Transverse colon (tissue), 4 donors: ENCODE measurements around the gene OR10P1. TPM values are rescaled to one million over a fixed set of nuclear protein-coding genes. Genes with fewer than 3 reads are reported as not detected.

Source experiments
- DNase-seq: peaks from one replicate; pipeline ENCODE4 v3.0.0-alpha.2; 2019
- H3K27ac ChIP-seq, 4 donors: fragments of 200-600 bp; sonication (generic); 2 replicates each; pipeline ENCODE4 v1.5.1; 2016 to 2018; ENCODE audit warnings: inconsistent platforms in 4 of 4
- H3K27me3 ChIP-seq: fragments of 200-600 bp; sonication (generic); 2 replicates; pipeline ENCODE4 v1.5.1; 2017; ENCODE audit warnings: inconsistent platforms
- H3K36me3 ChIP-seq, 4 donors: fragments of 200-600 bp; sonication (generic); 2 replicates each; pipeline ENCODE4 v1.5.1; 2017 to 2019; ENCODE audit warnings: inconsistent platforms in 4 of 4
- H3K4me1 ChIP-seq, 4 donors: fragments of 200-600 bp; sonication (generic); 2 replicates each; pipeline ENCODE4 v1.5.1; 2017 to 2020; ENCODE audit warnings: inconsistent platforms in 4 of 4
- H3K4me3 ChIP-seq, 4 donors: fragments of 200-600 bp; sonication (generic); 1 replicate in 1 of 4; 2 replicates in 3 of 4; pipeline versions ENCODE4 v1.5.1 to v1.6.1; 2017 to 2019; ENCODE audit warnings: inconsistent platforms in 4 of 4
- H3K9me3 ChIP-seq, 2 donors: fragments of 200-600 bp; sonication (generic); 2 replicates each; pipeline ENCODE4 v1.5.1; 2017 to 2019; ENCODE audit warnings: inconsistent platforms in 2 of 2
- CTCF ChIP-seq, 5 experiments: fragments of 200-600 bp in 3 of 5; fragments of 450-650 bp in 2 of 5; sonication (generic) in 3 of 5; IDR thresholded peaks; 1 replicate in 2 of 5; 2 replicates in 3 of 5; pipeline ENCODE4 v1.5.1; 2016 to 2017; ENCODE audit warnings: antibody characterized with exemption in 5 of 5, inconsistent platforms in 3 of 5, mild to moderate bottlenecking in 2 of 5, moderate library complexity in 1 of 5
- EP300 ChIP-seq: sonication (generic); formaldehyde crosslinking; IDR thresholded peaks from one replicate; pipeline ENCODE4 v1.6.1; 2017; ENCODE audit warnings: antibody characterized with exemption, low read depth
- POLR2A ChIP-seq: fragments of 450-650 bp; IDR thresholded peaks from one replicate; pipeline ENCODE4 v1.6.1; 2016; ENCODE audit warnings: antibody characterized with exemption, mild to moderate bottlenecking, moderate library complexity
- POLR2AphosphoS5 ChIP-seq, 3 donors: sonication (generic); formaldehyde crosslinking; IDR thresholded peaks; one replicate each; pipeline ENCODE4 v1.6.1; 2016; ENCODE audit warnings: antibody characterized with exemption in 3 of 3
- WGBS, 2 donors: methylation state at CpG; one replicate each; pipeline ENCODE4 v1.1.5; 2018; ENCODE audit warnings: low coverage in 1 of 2; 5-methylcytosine and 5-hydroxymethylcytosine counted together
- in situ Hi-C, 4 donors: fragments of 200-750 bp; cut with MboI; loops; one replicate each; pipeline versions ENCODE4 v1.15.0 to v1.15.1; 2017; ENCODE audit warnings: low sequenced_read_pairs in 3 of 4, low pct_ligation_motif_present in 1 of 4, low pct_unique_long_range_greater_than_20kb in 1 of 4
- intact Hi-C: fragments of 100-400 bp; cut with DNase I; formaldehyde crosslinking; loops from one replicate; pipeline ENCODE4 v1.15.1; 2023; ENCODE audit warnings: low total_unique reads
- total RNA-seq, 4 donors: library from RNA; depleted of rRNA; stranded (reverse); fragments of >200 nt; gene quantifications; one replicate each; pipeline ENCODE4 v1.1.0, GENCODE V29; 2016

OR10P1 gene
- total RNA-seq, 4 donors from 2014 or later = not detected

GRCh38 chr12:55626154-55626553, 10.5 kb upstream of the OR10P1 start:
- in situ Hi-C loops = loop anchor here in 3 of 4 donors (10.0 kb wide), 2 partner anchors 431 to 441 kb away; no protein-coding TSS in a partner anchor
- intact Hi-C loops = no loop called here
- no peaks in the 10 kb centered on the region for H3K4me1 ChIP-seq
- DNase-seq = no peak
- H3K36me3 ChIP-seq = no peaks in the 10 kb centered on the region
- no peak overlapping the region for H3K27ac ChIP-seq
- H3K9me3 ChIP-seq = no peaks in the 10 kb centered on the region
- no peak for TF ChIP-seq POLR2AphosphoS5 (IDR thresholded peaks at IDR 0.05)
- TF ChIP-seq POLR2A = no peak
- no peak for TF ChIP-seq EP300
- TF ChIP-seq CTCF (IDR thresholded peaks at IDR 0.05) = no peak
- 80 to 85% methylated on average over 1 to 4 of the region's 4 CpGs for WGBS, 2 donors
- H3K27me3 ChIP-seq = peaks cover 3% of the 10 kb centered on the region
- no peak overlapping the region for H3K4me3 ChIP-seq

DNA sequence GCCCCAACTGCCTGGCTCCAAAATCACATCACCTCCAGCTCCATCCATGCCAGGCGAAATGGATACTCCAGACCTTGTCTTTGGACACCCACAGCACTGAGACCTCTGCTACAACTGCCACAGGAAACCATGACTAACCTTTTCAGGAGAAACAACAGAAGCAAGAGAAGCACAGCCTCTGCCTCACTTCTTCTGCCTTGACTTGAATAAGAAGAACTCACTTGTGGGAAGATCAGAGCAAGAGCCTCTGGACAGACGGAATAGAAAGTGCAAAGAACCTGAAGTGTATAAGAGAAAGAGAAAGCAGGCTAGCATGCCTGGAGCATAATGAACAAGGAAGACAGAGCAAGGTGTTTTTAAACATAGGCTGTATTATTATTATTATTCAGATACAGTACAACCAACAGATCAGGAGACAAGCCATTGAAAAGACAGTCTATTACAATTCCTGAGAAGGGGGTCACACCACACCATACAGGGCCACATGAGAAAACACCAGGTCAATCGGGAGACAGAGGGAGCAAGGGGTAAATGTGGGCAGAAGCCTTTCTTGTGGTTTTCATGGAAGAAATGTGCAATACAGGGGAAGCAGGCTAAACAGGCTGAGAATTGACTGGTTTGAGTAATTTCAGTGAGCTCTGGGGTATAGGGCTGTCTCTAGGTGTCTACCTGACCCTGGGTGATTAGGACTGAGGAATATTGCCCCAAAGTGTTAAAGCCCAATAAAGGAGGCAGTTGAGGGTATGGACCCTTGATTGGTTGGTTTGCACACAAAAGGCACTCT, 7.4 kb upstream of the OR10P1 start:
- no peak overlapping the region for H3K4me3 ChIP-seq
- H3K36me3 ChIP-seq = no peaks in the 10 kb centered on the region
- H3K9me3 ChIP-seq = no peaks in the 10 kb centered on the region
- no peaks in the 10 kb centered on the region for H3K27me3 ChIP-seq
- no peak for DNase-seq
- intact Hi-C loops (no loop called here), in situ Hi-C loops (loop anchor here in 3 of 4 donors (10.0 kb wide), 2 partner anchors 434 to 444 kb away; no protein-coding TSS in a partner anchor)
- TF ChIP-seq CTCF (IDR thresholded peaks at IDR 0.05) (no peak), POLR2A (no peak), EP300 (no peak), POLR2AphosphoS5 (IDR thresholded peaks at IDR 0.05) (no peak)
- H3K27ac ChIP-seq = no peak overlapping the region
- H3K4me1 ChIP-seq = no peaks in the 10 kb centered on the region
- WGBS, 2 donors = 73 to 100% methylated on average over 1 to 3 of the region's 3 CpGs

- no peaks in the 10 kb centered on the region for H3K9me3 ChIP-seq
- H3K4me3 ChIP-seq = no peak overlapping the region
- H3K27me3 ChIP-seq = no peaks in the 10 kb centered on the region
- WGBS, 2 donors = 84% methylated on average over 1 of the region's 1 CpG; no CpG with 5 or more reads in 1 of the 2 donors
- TF ChIP-seq CTCF (IDR thresholded peaks at IDR 0.05) = no peak
- TF ChIP-seq POLR2AphosphoS5 (IDR thresholded peaks at IDR 0.05) = no peak
- TF ChIP-seq EP300 = no peak
- no peak for TF ChIP-seq POLR2A
- in situ Hi-C loops = no loop called here
- no peaks in the 10 kb centered on the region for H3K36me3 ChIP-seq
- no peaks in the 10 kb centered on the region for H3K4me1 ChIP-seq
- no peak overlapping the region for H3K27ac ChIP-seq
- intact Hi-C loops = no loop called here
- DNase-seq = no peak
Measured at GRCh38 chr12:55631056-55631455, 5.6 kb upstream of the OR10P1 start.

DNA sequence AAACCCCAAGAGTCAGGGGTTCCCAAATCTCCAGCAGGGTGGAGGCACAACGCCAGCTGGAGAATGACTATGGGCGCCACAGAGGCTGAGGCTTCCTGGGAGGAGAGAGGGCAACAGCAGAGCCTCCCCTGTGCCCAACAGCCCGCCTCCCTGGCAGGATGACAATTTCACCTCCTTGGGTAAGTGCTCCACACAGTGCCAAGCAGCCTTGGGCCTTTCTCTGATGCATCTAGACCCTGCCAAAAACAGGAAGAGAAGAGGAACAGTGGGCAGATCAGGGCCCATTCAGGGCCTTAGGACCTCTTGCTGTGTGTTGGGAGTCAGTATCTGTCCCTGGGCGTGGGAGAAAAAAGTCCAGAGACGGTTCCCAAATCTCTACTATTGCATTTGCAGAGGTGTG, 5.0 kb upstream of the OR10P1 start:
- no peak for TF ChIP-seq CTCF (IDR thresholded peaks at IDR 0.05)
- no peak for TF ChIP-seq POLR2A
- no peak for TF ChIP-seq EP300
- no peak for TF ChIP-seq POLR2AphosphoS5 (IDR thresholded peaks at IDR 0.05)
- no peak for DNase-seq
- Histone ChIP-seq H3K27ac (no peak overlapping the region), H3K4me1 (no peaks in the 10 kb centered on the region), H3K36me3 (no peaks in the 10 kb centered on the region), H3K4me3 (no peak overlapping the region), H3K9me3 (no peaks in the 10 kb centered on the region), H3K27me3 (no peaks in the 10 kb centered on the region)
- in situ Hi-C loops (no loop called here), intact Hi-C loops (no loop called here)
- WGBS, 2 donors = 75 to 85% methylated on average over 2 to 5 of the region's 5 CpGs
